HepG2 (cell line): ENCODE data around the gene C1GALT1C1. TPM values are rescaled to one million over a fixed set of nuclear protein-coding genes. Genes with fewer than 3 reads are reported as not detected.

ENCODE experiments used
- AGO2 ChIP-seq: fragments of 200-400 bp; formaldehyde crosslinking; optimal IDR thresholded peaks from 2 replicates; pipeline ENCODE3; 2017; ENCODE audit warnings: mild to moderate bottlenecking, low read depth, low read length, moderate library complexity
- CREM ChIP-seq, 2 experiments: sonication (generic) in 1 of 2; formaldehyde crosslinking in 1 of 2; IDR thresholded peaks; 2 replicates each; pipeline versions ENCODE4 v1.4.0 to v1.6.1; 2016 to 2020; ENCODE audit warnings: antibody characterized with exemption in 1 of 2, mild to moderate bottlenecking in 1 of 2, missing genetic modification reagents in 1 of 2
- DRAP1 ChIP-seq: IDR thresholded peaks from 2 replicates; pipeline ENCODE4 v1.6.1; 2016; ENCODE audit warnings: missing genetic modification reagents, missing compliant biosample characterization
- HNF4G ChIP-seq, 2 experiments: sonication (generic) in 1 of 2; formaldehyde crosslinking in 1 of 2; IDR thresholded peaks; 2 replicates each; pipeline versions ENCODE4 v1.4.0 to v1.6.1; 2011 to 2020; ENCODE audit warnings: borderline replicate concordance in 2 of 2, low read depth in 2 of 2, mild to moderate bottlenecking in 2 of 2, low read length in 1 of 2, missing genetic modification reagents in 1 of 2, moderate library complexity in 1 of 2
- MIER2 ChIP-seq: IDR thresholded peaks from 2 replicates; pipeline ENCODE4 v1.6.1; 2016; ENCODE audit warnings: missing biosample characterization, missing genetic modification reagents
- PRMT3 ChIP-seq: sonication (generic); formaldehyde crosslinking; IDR thresholded peaks from 2 replicates; pipeline ENCODE4 v1.8.1; 2022; ENCODE audit warnings: low read depth, mild to moderate bottlenecking, moderate library complexity, missing genetic modification reagents, borderline replicate concordance
- SOX6 ChIP-seq, 2 experiments: fragments of 450-650 bp in 1 of 2; sonication (generic) in 1 of 2; formaldehyde crosslinking in 1 of 2; IDR thresholded peaks; 2 replicates each; pipeline versions ENCODE4 v1.4.0 to v1.6.1; 2017 to 2020; ENCODE audit warnings: antibody characterized with exemption in 1 of 2, mild to moderate bottlenecking in 1 of 2, missing genetic modification reagents in 1 of 2
- SP2 ChIP-seq: sonication (generic); formaldehyde crosslinking; IDR thresholded peaks from 2 replicates; pipeline ENCODE4 v1.5.1; 2020; ENCODE audit warnings: mild to moderate bottlenecking, missing genetic modification reagents
- TBL1XR1 ChIP-seq: fragments of 150-350 bp; IDR thresholded peaks from 2 replicates; pipeline ENCODE4 v1.6.1; 2014; ENCODE audit warnings: borderline replicate concordance, low read length; ENCODE audit not compliant: partially characterized antibody
- U2AF2 ChIP-seq: fragments of 200-400 bp; formaldehyde crosslinking; IDR thresholded peaks from 2 replicates; pipeline ENCODE4 v1.6.1; 2017; ENCODE audit warnings: low read depth, mild to moderate bottlenecking, low read length
- ZBTB44 ChIP-seq: sonication (generic); formaldehyde crosslinking; IDR thresholded peaks from 2 replicates; pipeline ENCODE4 v1.4.0; 2020; ENCODE audit warnings: missing genetic modification reagents
- ZFX ChIP-seq: sonication (generic); formaldehyde crosslinking; IDR thresholded peaks from 2 replicates; pipeline ENCODE4 v1.4.0; 2020; ENCODE audit warnings: mild to moderate bottlenecking, low read depth, missing genetic modification reagents, moderate library complexity
- ZNF101 ChIP-seq: sonication (generic); formaldehyde crosslinking; IDR thresholded peaks from 2 replicates; pipeline ENCODE4 v1.4.0; 2020; ENCODE audit warnings: mild to moderate bottlenecking, low read depth, missing genetic modification reagents, borderline replicate concordance
- ZNF121 ChIP-seq: sonication (generic); formaldehyde crosslinking; IDR thresholded peaks from 2 replicates; pipeline ENCODE4 v1.5.0; 2020; ENCODE audit warnings: mild to moderate bottlenecking, missing genetic modification reagents
- ZNF501 ChIP-seq: sonication (generic); formaldehyde crosslinking; IDR thresholded peaks from 2 replicates; pipeline ENCODE4 v1.5.1; 2020; ENCODE audit warnings: mild to moderate bottlenecking, moderate library complexity, missing genetic modification reagents
- ZNF776 ChIP-seq: sonication (generic); formaldehyde crosslinking; IDR thresholded peaks from 2 replicates; pipeline ENCODE4 v1.4.0; 2020; ENCODE audit warnings: mild to moderate bottlenecking, missing genetic modification reagents
- polyA plus RNA-seq, 8 experiments: library from polyadenylated mRNA; depleted of rRNA in 3 of 8; stranded (reverse) in 7 of 8; unstranded in 1 of 8; fragments of >200 nt; fragmentation: Illumina TruSeq in 4 of 8; extraction: Trizol in 4 of 8; gene quantifications; 2 replicates each; pipeline versions ENCODE4 v1.2.1 to v1.2.3, GENCODE V29; 2011 to 2016; ENCODE audit warnings: low read depth in 4 of 8, missing spikeins in 1 of 8, mixed read lengths in 1 of 8; ENCODE audit not compliant: insufficient read depth in 1 of 8
- total RNA-seq, 5 experiments: library from RNA; depleted of rRNA; stranded (reverse); fragments of >200 nt; fragmentation: Illumina TruSeq; extraction: Trizol; gene quantifications; 2 replicates each; pipeline ENCODE4 v1.2.3, GENCODE V29; 2016; ENCODE audit warnings: low read depth in 1 of 5
- TF ChIP-seq, protein P1 (sequence below): IDR thresholded peaks from 2 replicates; pipeline ENCODE4 v1.6.1; 2012; ENCODE audit warnings: low read depth, low read length, improper control_type of control experiment
- TF ChIP-seq, protein P2 (sequence below): sonication (generic); formaldehyde crosslinking; IDR thresholded peaks from 2 replicates; pipeline ENCODE4 v1.5.1; 2020; ENCODE audit warnings: mild to moderate bottlenecking, missing genetic modification reagents, moderate library complexity
- TF ChIP-seq, protein P3 (sequence below): sonication (generic); formaldehyde crosslinking; IDR thresholded peaks from 2 replicates; pipeline ENCODE4 v1.8.1; 2023; ENCODE audit warnings: mild to moderate bottlenecking, missing genetic modification reagents

Gene C1GALT1C1
- total and polyA plus RNA-seq, 2 of the 13 experiments (the other 11 are each of a cell fraction or from before 2014, with no cell fraction given): 26.3 to 31.9 TPM

- TF ChIP-seq CREM (IDR thresholded peaks at IDR 0.05) (peak; percentile 73), CREM (CRISPR knock-in tag; IDR thresholded peaks at IDR 0.05) (no peak), U2AF2 (no peak), HNF4G (IDR thresholded peaks at IDR 0.05; ENCODE audit: borderline replicate concordance, low read depth, low read length) (no peak), HNF4G (CRISPR knock-in tag; IDR thresholded peaks at IDR 0.05; ENCODE audit: borderline replicate concordance, low read depth) (no peak), ZNF101 (CRISPR knock-in tag) (no peak), AGO2 (no peak), ZBTB44 (CRISPR knock-in tag) (no peak), DRAP1 (CRISPR knock-in tag) (no peak), ZNF776 (no peak), PRMT3 (CRISPR knock-in tag) (no peak), SP2 (0 out of 2 replicates have a peak, but pooled peaks have one; percentile 30), ZNF121 (CRISPR knock-in tag) (no peak), MIER2 (CRISPR knock-in tag) (peak; percentile 37; the same call in 1 of the 2 replicates), ZNF501 (CRISPR knock-in tag) (peak; percentile 38; the same call in 1 of the 2 replicates), ZFX (CRISPR knock-in tag) (peak; percentile 32; the same call in 1 of the 2 replicates), TBL1XR1 (no peak), SOX6 (IDR thresholded peaks at IDR 0.05) (no peak), SOX6 (CRISPR knock-in tag; IDR thresholded peaks at IDR 0.05) (peak; percentile 59; the same call in 1 of the 2 replicates)
- TF ChIP-seq, protein P1, sequence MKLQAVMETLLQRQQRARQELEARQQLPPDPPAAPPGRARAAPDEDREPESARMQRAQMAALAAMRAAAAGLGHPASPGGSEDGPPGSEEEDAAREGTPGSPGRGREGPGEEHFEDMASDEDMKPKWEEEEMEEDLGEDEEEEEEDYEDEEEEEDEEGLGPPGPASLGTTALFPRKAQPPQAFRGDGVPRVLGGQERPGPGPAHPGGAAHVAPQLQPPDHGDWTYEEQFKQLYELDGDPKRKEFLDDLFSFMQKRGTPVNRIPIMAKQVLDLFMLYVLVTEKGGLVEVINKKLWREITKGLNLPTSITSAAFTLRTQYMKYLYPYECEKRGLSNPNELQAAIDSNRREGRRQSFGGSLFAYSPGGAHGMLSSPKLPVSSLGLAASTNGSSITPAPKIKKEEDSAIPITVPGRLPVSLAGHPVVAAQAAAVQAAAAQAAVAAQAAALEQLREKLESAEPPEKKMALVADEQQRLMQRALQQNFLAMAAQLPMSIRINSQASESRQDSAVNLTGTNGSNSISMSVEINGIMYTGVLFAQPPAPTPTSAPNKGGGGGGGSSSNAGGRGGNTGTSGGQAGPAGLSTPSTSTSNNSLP: no peak
- TF ChIP-seq, protein P2, sequence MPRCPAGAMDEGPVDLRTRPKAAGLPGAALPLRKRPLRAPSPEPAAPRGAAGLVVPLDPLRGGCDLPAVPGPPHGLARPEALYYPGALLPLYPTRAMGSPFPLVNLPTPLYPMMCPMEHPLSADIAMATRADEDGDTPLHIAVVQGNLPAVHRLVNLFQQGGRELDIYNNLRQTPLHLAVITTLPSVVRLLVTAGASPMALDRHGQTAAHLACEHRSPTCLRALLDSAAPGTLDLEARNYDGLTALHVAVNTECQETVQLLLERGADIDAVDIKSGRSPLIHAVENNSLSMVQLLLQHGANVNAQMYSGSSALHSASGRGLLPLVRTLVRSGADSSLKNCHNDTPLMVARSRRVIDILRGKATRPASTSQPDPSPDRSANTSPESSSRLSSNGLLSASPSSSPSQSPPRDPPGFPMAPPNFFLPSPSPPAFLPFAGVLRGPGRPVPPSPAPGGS (CRISPR knock-in tag): no peak
- TF ChIP-seq, protein P3, sequence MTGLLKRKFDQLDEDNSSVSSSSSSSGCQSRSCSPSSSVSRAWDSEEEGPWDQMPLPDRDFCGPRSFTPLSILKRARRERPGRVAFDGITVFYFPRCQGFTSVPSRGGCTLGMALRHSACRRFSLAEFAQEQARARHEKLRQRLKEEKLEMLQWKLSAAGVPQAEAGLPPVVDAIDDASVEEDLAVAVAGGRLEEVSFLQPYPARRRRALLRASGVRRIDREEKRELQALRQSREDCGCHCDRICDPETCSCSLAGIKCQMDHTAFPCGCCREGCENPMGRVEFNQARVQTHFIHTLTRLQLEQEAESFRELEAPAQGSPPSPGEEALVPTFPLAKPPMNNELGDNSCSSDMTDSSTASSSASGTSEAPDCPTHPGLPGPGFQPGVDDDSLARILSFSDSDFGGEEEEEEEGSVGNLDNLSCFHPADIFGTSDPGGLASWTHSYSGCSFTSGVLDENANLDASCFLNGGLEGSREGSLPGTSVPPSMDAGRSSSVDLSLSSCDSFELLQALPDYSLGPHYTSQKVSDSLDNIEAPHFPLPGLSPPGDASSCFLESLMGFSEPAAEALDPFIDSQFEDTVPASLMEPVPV (CRISPR knock-in tag): no peak
These were observed 26.0 kb downstream of the C1GALT1C1 start, which contains the start of gene MCTS1 (continued) for GRCh38 chrX:120603707-120604360.
